ENCODE measurements around the gene SMIM38. TPM values are rescaled to one million over a fixed set of nuclear protein-coding genes. Genes with fewer than 3 reads are reported as not detected.
A peak's percentile ranks its signal among the peaks of the same experiment; 100 is the strongest.
"Not testable (repeated sequence)": the region's sequence is repeated elsewhere in the genome, so short reads cannot be mapped to it uniquely, and the experiment has no call there.

Gene SMIM38
- total and polyA plus RNA-seq, 10 donors, result 0.02 to 2.0 (median 0.93) TPM

- peak; percentile 2 for DNase-seq
- intact Hi-C loops (cut with DNase I; ENCODE audit: low total_unique reads), result no loop called here
- H3K27ac ChIP-seq, result no peak overlapping the region
- H3K4me3 ChIP-seq, result no peak overlapping the region
- H3K27me3 ChIP-seq (replicated peaks in 1 of 7), result no peaks in the 10 kb centered on the region
- no peaks in the 10 kb centered on the region for H3K36me3 ChIP-seq
- WGBS, 5 donors, result 94 to 97% (median 97%) methylated on average over 4 of the region's 4 CpGs
- peaks cover 0 to 20% (median 7%) of the 10 kb centered on the region in 6 donors for H3K4me1 ChIP-seq
- TF ChIP-seq POLR2A (IDR thresholded peaks at IDR 0.05) (no peak), CTCF (IDR thresholded peaks at IDR 0.05 in 8 of 11, conservative IDR thresholded peaks at IDR 0.05 in 3 of 11) (no peak), POLR2AphosphoS5 (IDR thresholded peaks at IDR 0.05) (no peak)
- peaks cover 0 to 27% (median 17%) of the 10 kb centered on the region in 8 donors for H3K9me3 ChIP-seq
Measured at GRCh38 chr11:69133251-69133650, 22.5 kb upstream of the SMIM38 start.

- H3K27me3 ChIP-seq (replicated peaks in 1 of 7); H3K27ac ChIP-seq; H3K36me3 ChIP-seq; H3K4me3 ChIP-seq; intact Hi-C loops (cut with DNase I; ENCODE audit: low total_unique reads): not testable (repeated sequence)
- WGBS, 5 donors, result 55 to 87% (median 68%) methylated on average over 1 to 2 of the region's 2 CpGs
- peaks cover 0 to 20% (median 7%) of the 10 kb centered on the region in 6 donors for H3K4me1 ChIP-seq
- peaks cover 0 to 18% (median 12%) of the 10 kb centered on the region in 8 donors for H3K9me3 ChIP-seq
- peak; percentile 2 for DNase-seq
Measured at GRCh38 chr11:69134182-69134581, 21.6 kb upstream of the SMIM38 start.

GRCh38 chr11:69134957-69135356, 20.8 kb upstream of the SMIM38 start:
- intact Hi-C loops (cut with DNase I; ENCODE audit: low total_unique reads), result no loop called here
- peaks cover 0 to 20% (median 7%) of the 10 kb centered on the region in 6 donors for H3K4me1 ChIP-seq
- no peak overlapping the region for H3K4me3 ChIP-seq
- no peaks in the 10 kb centered on the region for H3K36me3 ChIP-seq
- peaks cover 0 to 17% (median 11%) of the 10 kb centered on the region in 8 donors for H3K9me3 ChIP-seq
- no peak overlapping the region for H3K27ac ChIP-seq
- WGBS, 5 donors, result 88 to 97% (median 93%) methylated on average over 7 to 8 of the region's 8 CpGs
- no peak for TF ChIP-seq POLR2AphosphoS5 (IDR thresholded peaks at IDR 0.05)
- no peak for TF ChIP-seq CTCF (IDR thresholded peaks at IDR 0.05 in 8 of 11, conservative IDR thresholded peaks at IDR 0.05 in 3 of 11)
- no peak for TF ChIP-seq POLR2A (IDR thresholded peaks at IDR 0.05)
- no peaks in the 10 kb centered on the region for H3K27me3 ChIP-seq (replicated peaks in 1 of 7)
- peak; percentile 23 for DNase-seq

- Histone ChIP-seq H3K27me3 (replicated peaks in 1 of 7) (no peaks in the 10 kb centered on the region), H3K36me3 (no peaks in the 10 kb centered on the region), H3K4me3 (no peak overlapping the region), H3K27ac (no peak overlapping the region), H3K9me3 (peaks cover 0 to 17% (median 11%) of the 10 kb centered on the region in 8 donors), H3K4me1 (peaks cover 0 to 17% (median 7%) of the 10 kb centered on the region in 6 donors)
- DNase-seq, result peak; percentile 23
- 79 to 86% (median 83%) methylated on average over 14 of the region's 14 CpGs for WGBS, 5 donors
- intact Hi-C loops (cut with DNase I; ENCODE audit: low total_unique reads), result no loop called here
- TF ChIP-seq CTCF (IDR thresholded peaks at IDR 0.05 in 8 of 11, conservative IDR thresholded peaks at IDR 0.05 in 3 of 11) (no peak), POLR2AphosphoS5 (IDR thresholded peaks at IDR 0.05) (no peak), POLR2A (IDR thresholded peaks at IDR 0.05) (no peak)
Measured at GRCh38 chr11:69135420-69136363, 20.0 kb upstream of the SMIM38 start.

All from spleen (tissue), 11 donors.